H9 (cell line): ENCODE results near the gene RPS8. TPM values are rescaled to one million over a fixed set of nuclear protein-coding genes. Genes with fewer than 3 reads are reported as not detected.
A peak's percentile ranks its signal among the peaks of the same experiment; 100 is the strongest.

ENCODE experiments used
- DNase-seq: peaks from one replicate; pipeline ENCODE4 v3.0.0-alpha.2; 2017
- H2AFZ ChIP-seq: one replicate; pipeline ENCODE4 v1.6.1; 2013; ENCODE audit warnings: mild to moderate bottlenecking, low read length, control low read depth, moderate library complexity
- H2AK5ac ChIP-seq: 2 replicates; pipeline ENCODE4 v1.6.1; 2013; ENCODE audit warnings: low read length, control low read depth, mixed read lengths; ENCODE audit not compliant: insufficient read length
- H2BK120ac ChIP-seq: one replicate; pipeline ENCODE4 v1.6.1; 2013; ENCODE audit warnings: low read depth, mild to moderate bottlenecking, low read length, control low read depth, inconsistent platforms; ENCODE audit not compliant: poor library complexity, severe bottlenecking
- H2BK12ac ChIP-seq: 2 replicates; pipeline ENCODE4 v1.6.1; 2013; ENCODE audit warnings: low read length, control low read depth, mixed read lengths, low read depth; ENCODE audit not compliant: insufficient read length
- H2BK15ac ChIP-seq: 2 replicates; pipeline ENCODE4 v1.6.1; 2013; ENCODE audit warnings: low read depth, low read length, control low read depth
- H2BK20ac ChIP-seq: one replicate; pipeline ENCODE4 v1.6.1; 2013; ENCODE audit warnings: low read depth, mild to moderate bottlenecking, low read length, control low read depth, inconsistent platforms; ENCODE audit not compliant: poor library complexity, severe bottlenecking
- H2BK5ac ChIP-seq: 2 replicates; pipeline ENCODE4 v1.6.1; 2013; ENCODE audit warnings: low read length, control low read depth, mixed read lengths; ENCODE audit not compliant: insufficient read length
- H3K14ac ChIP-seq: 2 replicates; pipeline ENCODE4 v1.6.1; 2013; ENCODE audit warnings: low read length, control low read depth; ENCODE audit not compliant: insufficient read depth
- H3K18ac ChIP-seq: 2 replicates; pipeline ENCODE4 v1.6.1; 2013; ENCODE audit warnings: low read depth, mild to moderate bottlenecking, mixed read lengths, low read length, control low read depth; ENCODE audit not compliant: insufficient read length
- H3K23ac ChIP-seq: 2 replicates; pipeline ENCODE4 v1.6.1; 2013; ENCODE audit warnings: low read length, control low read depth, mixed read lengths, low read depth; ENCODE audit not compliant: insufficient read length
- H3K23me2 ChIP-seq: 2 replicates; pipeline ENCODE4 v1.6.1; 2013; ENCODE audit warnings: low read depth, mild to moderate bottlenecking, mixed read lengths, low read length, control low read depth; ENCODE audit not compliant: insufficient read length, poor library complexity, severe bottlenecking
- H3K27ac ChIP-seq: 2 replicates; pipeline ENCODE4 v1.5.1; 2013; ENCODE audit warnings: low read length, control low read depth, mixed read lengths, low read depth; ENCODE audit not compliant: insufficient read length
- H3K27me3 ChIP-seq: 2 replicates; pipeline ENCODE4 v1.6.1; 2013; ENCODE audit warnings: low read length, control low read depth, inconsistent platforms; ENCODE audit not compliant: insufficient read depth
- H3K4ac ChIP-seq: 2 replicates; pipeline ENCODE4 v1.6.1; 2013; ENCODE audit warnings: low read depth, mild to moderate bottlenecking, control low read depth, inconsistent platforms, low read length, moderate library complexity
- H3K4me1 ChIP-seq: 2 replicates; pipeline ENCODE4 v1.6.1; 2013; ENCODE audit warnings: low read length, control low read depth, inconsistent platforms; ENCODE audit not compliant: insufficient read depth
- H3K4me2 ChIP-seq: 2 replicates; pipeline ENCODE4 v1.6.1; 2013; ENCODE audit warnings: low read length, control low read depth, mixed read lengths; ENCODE audit not compliant: insufficient read length, insufficient read depth
- H3K56ac ChIP-seq: 2 replicates; pipeline ENCODE4 v1.6.1; 2013; ENCODE audit warnings: low read depth, mild to moderate bottlenecking, mixed read lengths, low read length, control low read depth; ENCODE audit not compliant: insufficient read length
- H3K79me1 ChIP-seq: 2 replicates; pipeline ENCODE4 v1.6.1; 2013; ENCODE audit warnings: low read depth, mild to moderate bottlenecking, moderate library complexity, low read length, control low read depth, inconsistent platforms; ENCODE audit not compliant: insufficient read depth, poor library complexity, severe bottlenecking
- H3K79me2 ChIP-seq: 2 replicates; pipeline ENCODE4 v1.6.1; 2013; ENCODE audit warnings: low read length, control low read depth, inconsistent platforms; ENCODE audit not compliant: insufficient read depth
- H3K9ac ChIP-seq: 2 replicates; pipeline ENCODE4 v1.6.1; 2013; ENCODE audit warnings: low read length, control low read depth, mixed read lengths; ENCODE audit not compliant: insufficient read length; ENCODE audit errors: extremely low read depth
- H3K9me3 ChIP-seq: one replicate; pipeline ENCODE4 v1.6.1; 2013; ENCODE audit warnings: low read depth, low read length, inconsistent platforms; ENCODE audit not compliant: control insufficient read depth
- H3T11ph ChIP-seq: one replicate; pipeline ENCODE4 v1.6.1; 2013; ENCODE audit warnings: mild to moderate bottlenecking, low read length, control low read depth, inconsistent platforms
- H4K20me1 ChIP-seq: one replicate; pipeline ENCODE4 v1.6.1; 2013; ENCODE audit not compliant: control insufficient read depth, insufficient read length, insufficient read depth
- H4K5ac ChIP-seq: 2 replicates; pipeline ENCODE4 v1.6.1; 2013; ENCODE audit warnings: low read depth, mild to moderate bottlenecking, mixed read lengths, low read length, control low read depth; ENCODE audit not compliant: insufficient read length
- H4K8ac ChIP-seq: replicated peaks from 2 replicates; pipeline ENCODE4 v1.6.1; 2013; ENCODE audit warnings: low read length, control low read depth, mixed read lengths, low read depth; ENCODE audit not compliant: insufficient read length
- H4K91ac ChIP-seq: 2 replicates; pipeline ENCODE4 v1.6.1; 2013; ENCODE audit warnings: low read depth, mild to moderate bottlenecking, moderate library complexity, mixed read lengths, low read length, control low read depth; ENCODE audit not compliant: insufficient read length
- H3K27ac Mint-ChIP-seq, 3 experiments: 2 replicates in 2 of 3; 3 replicates in 1 of 3; pipeline ENCODE4 v1.8.0; 2020 to 2021; ENCODE audit warnings: mixed read lengths in 3 of 3, mild to moderate bottlenecking in 1 of 3, moderate library complexity in 1 of 3
- H3K27me3 Mint-ChIP-seq: 2 replicates; pipeline ENCODE4 v1.8.0; 2021; ENCODE audit warnings: low read depth, mild to moderate bottlenecking, moderate library complexity, mixed read lengths
- H3K36me3 Mint-ChIP-seq, 3 experiments: 2 replicates in 2 of 3; 3 replicates in 1 of 3; pipeline ENCODE4 v1.8.0; 2020 to 2021; ENCODE audit warnings: low read depth in 3 of 3, mixed read lengths in 3 of 3; ENCODE audit not compliant: insufficient read depth in 1 of 3
- H3K4me1 Mint-ChIP-seq, 2 experiments: 2 replicates each; pipeline ENCODE4 v1.8.0; 2020; ENCODE audit warnings: mixed read lengths in 2 of 2
- H3K4me3 Mint-ChIP-seq, 2 experiments: 2 replicates in 1 of 2; 3 replicates in 1 of 2; pipeline ENCODE4 v1.8.0; 2020 to 2021; ENCODE audit warnings: mild to moderate bottlenecking in 2 of 2, mixed read lengths in 2 of 2, moderate library complexity in 1 of 2
- H3K9me3 Mint-ChIP-seq, 2 experiments: 2 replicates in 1 of 2; 3 replicates in 1 of 2; pipeline ENCODE4 v1.8.0; 2020; ENCODE audit warnings: mild to moderate bottlenecking in 2 of 2, mixed read lengths in 2 of 2, moderate library complexity in 1 of 2
- CTCF ChIP-seq: fragments of 200-600 bp; sonication (generic); conservative IDR thresholded peaks from 3 replicates; pipeline ENCODE4 v1.8.0; 2021; ENCODE audit warnings: antibody characterized with exemption, mild to moderate bottlenecking
- WGBS: extraction: QIAGEN DNeasy Blood & Tissue Kit; methylation state at CpG from one replicate; pipeline ENCODE4 v1.1.7; 2013; ENCODE audit warnings: missing lambda C conversion rate, low lambda C conversion rate, mixed read lengths; ENCODE audit not compliant: insufficient read length; ENCODE audit errors: extremely low coverage; 5-methylcytosine and 5-hydroxymethylcytosine counted together
- total RNA-seq: library from RNA; stranded (reverse); gene quantifications from 2 replicates; pipeline ENCODE4 v1.2.1, GENCODE V29; 2021

The RPS8 gene
- total RNA-seq, 1 experiment from 2014 or later, result 2,591 TPM

GRCh38 chr1:44817771-44818495, 42.6 kb downstream of the RPS8 start:
- H3K56ac ChIP-seq, result no peak overlapping the region
- H2BK12ac ChIP-seq, result no peak overlapping the region
- H3K79me2 ChIP-seq, result no peaks in the 10 kb centered on the region
- H3T11ph ChIP-seq, result no peak overlapping the region
- H3K9me3 Mint-ChIP-seq, result no peaks in the 10 kb centered on the region; a peak in 1 of 5 replicates
- 0 out of 5 replicates have a peak overlapping the region, but pooled peaks of 1 of the 2 experiments have one; percentile 30 for H3K4me3 Mint-ChIP-seq
- no peak for DNase-seq
- H3K9me3 ChIP-seq, result no peaks in the 10 kb centered on the region
- H2AK5ac ChIP-seq, result no peak overlapping the region
- no peak overlapping the region for H3K14ac ChIP-seq
- H3K4me1 Mint-ChIP-seq, result peaks cover 24 to 33% of the 10 kb centered on the region in 2 experiments
- H3K4me2 ChIP-seq, result no peak overlapping the region
- no CpG with 5 or more reads among the region's 11 CpGs for WGBS
- H2BK5ac ChIP-seq, result no peak overlapping the region
- H4K5ac ChIP-seq, result no peak overlapping the region
- H4K8ac ChIP-seq, result no peak overlapping the region
- no peak overlapping the region for H3K4ac ChIP-seq
- no peak overlapping the region for H3K18ac ChIP-seq
- no peaks in the 10 kb centered on the region for H3K27me3 ChIP-seq
- H3K4me1 ChIP-seq, result no peaks in the 10 kb centered on the region; the same call in 1 of the 2 replicates
- H3K27ac Mint-ChIP-seq, result peak overlapping the region in 1 of 3 experiments; percentile 1; a peak in 2 of 7 replicates
- no peak overlapping the region for H4K91ac ChIP-seq
- no peak overlapping the region for H3K23ac ChIP-seq
- no peak overlapping the region for H2AFZ ChIP-seq
- H3K9ac ChIP-seq, result no peak overlapping the region
- H3K23me2 ChIP-seq, result peaks cover 12% of the 10 kb centered on the region
- no peak for TF ChIP-seq CTCF
- no peak overlapping the region for H3K27ac ChIP-seq
- peaks cover 0 to 5% (median 2%) of the 10 kb centered on the region in 3 experiments; a peak in 2 of 7 replicates for H3K36me3 Mint-ChIP-seq
- no peaks in the 10 kb centered on the region for H3K27me3 Mint-ChIP-seq
- no peaks in the 10 kb centered on the region for H3K79me1 ChIP-seq
- no peaks in the 10 kb centered on the region for H4K20me1 ChIP-seq
- no peak overlapping the region for H2BK20ac ChIP-seq
- no peak overlapping the region for H2BK120ac ChIP-seq
- no peak overlapping the region for H2BK15ac ChIP-seq
